HG03354 (cell line): Measurements from ENCODE around the gene PPP5C.

Experiments used
- ATAC-seq: cut with Tn5 transposase; IDR thresholded peaks from one replicate; pipeline ENCODE4 v1.9.1; 2021; ENCODE audit warnings: mild to moderate bottlenecking; ENCODE audit not compliant: unreplicated experiment, poor library complexity, severe bottlenecking

Gene PPP5C

GRCh38 chr19:46326608-46327007 is 20.3 kb upstream of the PPP5C start:
- ATAC-seq = no peak

GRCh38 chr19:46328079-46328478 is 18.8 kb upstream of the PPP5C start:
- ATAC-seq = no peak

- no peak for ATAC-seq
Measured at GRCh38 chr19:46330319-46330918, 16.5 kb upstream of the PPP5C start.

- ATAC-seq = no peak
Measured at GRCh38 chr19:46337487-46337886, 9.4 kb upstream of the PPP5C start.

- no peak for ATAC-seq
Measured at GRCh38 chr19:46339446-46339845, 7.4 kb upstream of the PPP5C start.

- ATAC-seq = no peak
Measured at GRCh38 chr19:46340051-46340659, 6.7 kb upstream of the PPP5C start.

- no peak for ATAC-seq
Measured at GRCh38 chr19:46341937-46342336, 5.0 kb upstream of the PPP5C start.

GRCh38 chr19:46344363-46344762 is 2.5 kb upstream of the PPP5C start:
- no peak for ATAC-seq

GRCh38 chr19:46345157-46345556 is 1.7 kb upstream of the PPP5C start:
- no peak for ATAC-seq

GRCh38 chr19:46347572-46347883 is 641 bp downstream of the PPP5C start:
- ATAC-seq = no peak

GRCh38 chr19:46347985-46348384 is 1.1 kb downstream of the PPP5C start:
- no peak for ATAC-seq

GRCh38 chr19:46349311-46349993 is 2.6 kb downstream of the PPP5C start:
- ATAC-seq = no peak

GRCh38 chr19:46350029-46350757 is 3.3 kb downstream of the PPP5C start:
- ATAC-seq = no peak

- no peak for ATAC-seq
Measured at GRCh38 chr19:46350758-46351159, 3.9 kb downstream of the PPP5C start.

- no peak for ATAC-seq
Measured at GRCh38 chr19:46351241-46352041, 4.6 kb downstream of the PPP5C start.

GRCh38 chr19:46353730-46354528 is 7.0 kb downstream of the PPP5C start:
- no peak for ATAC-seq

GRCh38 chr19:46355234-46356148 is 8.6 kb downstream of the PPP5C start:
- no peak for ATAC-seq
